BE2C (cell line): Measurements from ENCODE around the gene OLFML2A.

Source experiments
- DNase-seq: peaks from one replicate; pipeline ENCODE4 v3.0.0-alpha.2; 2020
- H3K27me3 ChIP-seq: fragments of 250-450 bp; sonication (Bioruptor Pico); 2 replicates; pipeline ENCODE4 v1.5.1; 2020; ENCODE audit warnings: mild to moderate bottlenecking
- H3K36me3 ChIP-seq: fragments of 250-450 bp; sonication (Bioruptor Pico); 2 replicates; pipeline ENCODE4 v1.5.1; 2020; ENCODE audit warnings: mild to moderate bottlenecking
- H3K4me1 ChIP-seq: fragments of 250-450 bp; sonication (Bioruptor Pico); 2 replicates; pipeline ENCODE4 v1.5.1; 2020
- H3K4me3 ChIP-seq: 2 replicates; pipeline ENCODE4 v1.5.1; 2011; ENCODE audit warnings: low read depth, low read length
- H3K9me3 ChIP-seq: fragments of 250-450 bp; sonication (Bioruptor Pico); 2 replicates; pipeline ENCODE4 v1.5.1; 2020
- TF ChIP-seq, protein P1 (sequence below): IDR thresholded peaks from 2 replicates; pipeline ENCODE4 v1.5.1; 2012; ENCODE audit warnings: mild to moderate bottlenecking, low read depth, low read length

The OLFML2A gene

GRCh38 chr9:124849801-124850200 lies 72.9 kb downstream of the OLFML2A start:
- TF ChIP-seq, protein P1, sequence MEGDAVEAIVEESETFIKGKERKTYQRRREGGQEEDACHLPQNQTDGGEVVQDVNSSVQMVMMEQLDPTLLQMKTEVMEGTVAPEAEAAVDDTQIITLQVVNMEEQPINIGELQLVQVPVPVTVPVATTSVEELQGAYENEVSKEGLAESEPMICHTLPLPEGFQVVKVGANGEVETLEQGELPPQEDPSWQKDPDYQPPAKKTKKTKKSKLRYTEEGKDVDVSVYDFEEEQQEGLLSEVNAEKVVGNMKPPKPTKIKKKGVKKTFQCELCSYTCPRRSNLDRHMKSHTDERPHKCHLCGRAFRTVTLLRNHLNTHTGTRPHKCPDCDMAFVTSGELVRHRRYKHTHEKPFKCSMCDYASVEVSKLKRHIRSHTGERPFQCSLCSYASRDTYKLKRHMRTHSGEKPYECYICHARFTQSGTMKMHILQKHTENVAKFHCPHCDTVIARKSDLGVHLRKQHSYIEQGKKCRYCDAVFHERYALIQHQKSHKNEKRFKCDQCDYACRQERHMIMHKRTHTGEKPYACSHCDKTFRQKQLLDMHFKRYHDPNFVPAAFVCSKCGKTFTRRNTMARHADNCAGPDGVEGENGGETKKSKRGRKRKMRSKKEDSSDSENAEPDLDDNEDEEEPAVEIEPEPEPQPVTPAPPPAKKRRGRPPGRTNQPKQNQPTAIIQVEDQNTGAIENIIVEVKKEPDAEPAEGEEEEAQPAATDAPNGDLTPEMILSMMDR, result no peak
- Histone ChIP-seq H3K4me3 (no peak overlapping the region), H3K36me3 (no peaks in the 10 kb centered on the region), H3K9me3 (no peaks in the 10 kb centered on the region), H3K27me3 (no peaks in the 10 kb centered on the region; the same call in 1 of the 2 replicates), H3K4me1 (no peaks in the 10 kb centered on the region; the same call in 1 of the 2 replicates)
- no peak for DNase-seq

DNA sequence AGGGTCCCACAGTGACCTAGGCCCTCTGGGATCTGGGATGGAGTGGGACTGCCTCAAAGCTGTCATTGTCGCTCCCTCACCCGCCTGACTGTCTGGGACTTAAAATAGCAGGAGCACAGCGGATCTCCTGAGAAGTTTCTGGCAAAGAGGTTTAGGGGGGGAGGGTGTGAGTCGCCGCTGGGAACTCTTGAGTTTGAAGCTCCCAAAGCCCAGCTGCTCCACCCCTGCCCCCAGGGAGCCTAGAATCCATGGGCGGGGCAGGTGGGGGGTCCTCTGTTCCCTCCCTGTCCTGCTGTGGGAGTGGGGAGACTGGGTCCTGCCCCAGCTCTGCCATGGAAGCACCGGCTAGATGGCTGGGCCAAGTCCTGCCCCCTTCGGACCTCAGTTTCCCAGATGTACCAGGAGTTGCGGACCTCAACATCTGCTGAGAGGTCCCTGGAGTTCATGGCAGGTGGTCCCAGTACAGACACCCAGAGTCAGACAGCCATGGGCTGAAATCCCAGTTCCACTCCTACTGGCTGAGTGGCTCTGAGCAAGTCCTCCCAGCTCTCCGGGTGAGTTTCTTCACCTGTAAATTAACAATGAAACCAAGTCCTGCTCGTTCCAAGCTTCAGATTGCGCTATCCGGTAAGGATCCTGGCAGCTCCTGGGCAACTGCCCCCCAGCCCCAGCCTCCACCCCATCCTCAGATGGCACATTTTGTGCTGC lies 75.3 kb downstream of the OLFML2A start:
- TF ChIP-seq, protein P1, result no peak
- DNase-seq, result no peak
- H3K4me3 ChIP-seq, result peak overlapping the region; percentile 48; the same call in 1 of the 2 replicates
- no peaks in the 10 kb centered on the region; the same call in 1 of the 2 replicates for H3K27me3 ChIP-seq
- no peaks in the 10 kb centered on the region for H3K9me3 ChIP-seq
- no peaks in the 10 kb centered on the region; the same call in 1 of the 2 replicates for H3K4me1 ChIP-seq
- H3K36me3 ChIP-seq, result peaks cover 6% of the 10 kb centered on the region

GRCh38 chr9:124852829-124853531 lies 76.0 kb downstream of the OLFML2A start, which contains the start of gene WDR38:
Gene WDR38 (plus strand): TSS chr9:124853460. CDS start chr9:124853532, 72 bp downstream.
- H3K36me3 ChIP-seq, result peaks cover 13% of the 10 kb centered on the region
- peak; percentile 79 for DNase-seq
- TF ChIP-seq, protein P1, result peak; percentile 82
- no peaks in the 10 kb centered on the region; the same call in 1 of the 2 replicates for H3K27me3 ChIP-seq
- peak within 1 kb of the TSS; percentile 48 for H3K4me3 ChIP-seq
- no peaks in the 10 kb centered on the region for H3K9me3 ChIP-seq
- no peaks in the 10 kb centered on the region; the same call in 1 of the 2 replicates for H3K4me1 ChIP-seq

GRCh38 chr9:124853605-124854143 lies 76.7 kb downstream of the OLFML2A start:
- TF ChIP-seq, protein P1, result no peak
- H3K27me3 ChIP-seq, result no peaks in the 10 kb centered on the region; the same call in 1 of the 2 replicates
- H3K9me3 ChIP-seq, result no peaks in the 10 kb centered on the region
- no peaks in the 10 kb centered on the region; the same call in 1 of the 2 replicates for H3K4me1 ChIP-seq
- peaks cover 20% of the 10 kb centered on the region for H3K36me3 ChIP-seq
- H3K4me3 ChIP-seq, result no peak overlapping the region
- no peak for DNase-seq

DNA sequence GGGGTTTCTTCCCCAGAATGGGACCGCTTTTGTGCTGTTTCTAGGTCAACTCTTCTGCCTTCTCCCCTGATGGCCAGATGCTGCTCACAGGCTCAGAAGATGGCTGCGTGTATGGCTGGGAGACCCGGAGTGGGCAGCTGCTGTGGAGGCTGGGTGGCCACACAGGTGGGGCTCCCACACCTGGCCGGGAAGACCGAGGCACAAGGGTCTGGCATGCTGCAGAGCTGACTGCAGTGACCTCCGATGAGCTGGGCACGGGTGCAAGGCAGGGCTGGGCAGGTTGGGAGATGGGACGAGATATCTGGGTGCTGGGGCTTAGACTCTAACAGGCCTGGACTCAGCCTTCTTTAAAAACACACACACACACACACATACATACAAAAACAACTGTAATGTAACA lies 77.2 kb downstream of the OLFML2A start:
- Histone ChIP-seq H3K36me3 (peaks cover 25% of the 10 kb centered on the region), H3K9me3 (no peaks in the 10 kb centered on the region), H3K27me3 (no peaks in the 10 kb centered on the region; the same call in 1 of the 2 replicates), H3K4me3 (no peak overlapping the region), H3K4me1 (no peaks in the 10 kb centered on the region; the same call in 1 of the 2 replicates)
- no peak for DNase-seq
- TF ChIP-seq, protein P1, result no peak
